HG02588 (cell line): ENCODE results near the gene ZMYND15.

Experiments
- ATAC-seq: cut with Tn5 transposase; IDR thresholded peaks from one replicate; pipeline ENCODE4 v1.9.1; 2021; ENCODE audit warnings: mild to moderate bottlenecking, moderate library complexity; ENCODE audit not compliant: unreplicated experiment

Gene ZMYND15

DNA sequence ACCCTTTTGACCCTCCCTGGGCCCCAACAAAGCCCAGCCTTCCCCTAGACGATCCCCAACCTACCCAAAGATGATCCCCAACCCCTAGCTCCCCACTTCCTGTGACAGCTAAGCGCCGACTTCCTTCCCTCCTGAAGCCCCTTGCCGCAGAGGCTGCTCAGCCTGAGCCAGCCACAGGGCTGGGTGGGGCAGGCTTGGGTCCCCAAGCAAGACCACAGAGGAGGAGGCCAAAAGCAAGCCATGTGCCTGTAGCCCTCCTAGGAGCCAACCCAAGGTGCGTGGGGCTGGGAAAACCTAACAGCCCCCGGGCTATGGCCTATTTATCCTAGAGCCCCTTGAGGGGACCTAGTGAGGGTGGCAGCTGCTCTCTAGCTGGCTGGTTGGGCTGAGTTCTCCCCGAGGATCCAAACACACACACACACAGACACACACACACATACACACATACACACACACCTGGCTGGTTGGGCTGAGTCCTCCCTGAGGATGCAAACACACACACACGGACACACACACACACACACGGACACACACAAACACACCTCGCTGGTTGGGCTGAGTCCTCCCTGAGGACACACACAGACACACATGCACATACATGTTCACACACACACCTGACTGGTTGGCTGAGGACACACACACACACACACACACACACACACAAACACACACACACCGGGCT is 24.4 kb upstream of the ZMYND15 start:
- ATAC-seq = no peak

DNA sequence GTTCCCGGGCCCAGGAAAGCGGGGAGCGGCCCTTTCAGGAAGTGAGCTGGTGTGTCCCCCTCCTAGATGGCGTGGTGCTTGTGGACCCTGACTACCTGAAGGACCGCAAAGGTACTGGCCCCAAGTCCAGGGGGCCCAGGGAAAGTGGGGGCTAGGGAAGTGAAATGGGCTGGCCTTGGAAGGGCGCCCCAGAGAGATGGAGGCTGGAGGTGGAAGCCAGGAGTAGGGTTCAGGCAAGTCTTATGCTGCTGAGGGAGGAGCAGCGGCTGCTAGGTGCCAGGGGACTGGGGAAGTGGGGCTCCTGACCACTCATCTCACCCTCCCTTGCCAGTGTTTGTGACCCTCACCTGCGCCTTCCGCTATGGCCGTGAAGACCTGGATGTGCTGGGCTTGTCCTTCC is 23.6 kb upstream of the ZMYND15 start:
- no peak for ATAC-seq

DNA sequence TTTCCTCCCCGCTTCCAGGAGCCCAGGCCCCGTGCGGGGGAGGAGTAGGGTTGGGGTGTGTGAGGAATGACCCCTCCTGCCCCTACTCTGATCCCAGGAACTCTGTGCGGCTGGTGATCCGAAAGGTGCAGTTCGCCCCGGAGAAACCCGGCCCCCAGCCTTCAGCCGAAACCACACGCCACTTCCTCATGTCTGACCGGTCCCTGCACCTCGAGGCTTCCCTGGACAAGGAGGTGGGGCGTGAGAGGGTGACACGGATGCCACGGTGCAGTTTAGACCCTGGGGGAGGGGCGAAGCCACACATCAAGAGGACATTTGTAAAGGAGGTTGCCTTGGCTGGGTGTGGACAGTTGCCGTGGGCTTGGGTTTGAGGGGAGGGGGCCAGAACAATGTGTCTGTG is 21.8 kb upstream of the ZMYND15 start:
- ATAC-seq = no peak

DNA sequence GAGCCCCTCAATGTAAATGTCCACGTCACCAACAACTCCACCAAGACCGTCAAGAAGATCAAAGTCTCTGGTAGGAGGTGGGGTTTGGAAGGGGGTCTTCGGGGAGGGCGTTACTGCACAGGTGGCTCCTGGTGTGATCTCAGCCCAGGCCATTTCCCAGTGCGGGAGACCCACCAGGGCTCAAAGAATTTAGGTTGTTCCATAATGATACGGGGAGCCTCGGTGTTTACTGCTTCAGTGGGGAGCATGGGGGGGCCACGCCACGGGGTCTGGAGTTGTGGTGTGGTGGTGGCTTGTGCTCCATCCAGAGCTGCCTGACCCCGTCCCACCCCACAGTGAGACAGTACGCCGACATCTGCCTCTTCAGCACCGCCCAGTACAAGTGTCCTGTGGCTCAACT is 21.4 kb upstream of the ZMYND15 start:
- ATAC-seq = no peak

DNA sequence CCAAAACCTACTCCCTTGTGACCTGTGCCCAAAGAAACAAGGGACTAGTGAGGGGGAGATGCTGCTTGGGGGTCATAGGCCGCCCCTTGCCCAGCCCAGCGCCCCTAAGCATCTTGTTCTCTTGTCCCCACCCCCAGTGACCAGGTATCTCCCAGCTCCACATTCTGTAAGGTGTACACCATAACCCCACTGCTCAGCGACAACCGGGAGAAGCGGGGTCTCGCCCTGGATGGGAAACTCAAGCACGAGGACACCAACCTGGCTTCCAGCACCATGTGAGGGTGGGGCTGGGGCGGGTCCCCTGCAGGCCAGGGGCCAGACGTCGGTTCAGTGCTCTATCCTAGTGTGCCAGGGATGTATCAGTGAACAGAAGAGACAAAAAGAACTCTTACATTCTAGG is 20.5 kb upstream of the ZMYND15 start:
- no peak for ATAC-seq

DNA sequence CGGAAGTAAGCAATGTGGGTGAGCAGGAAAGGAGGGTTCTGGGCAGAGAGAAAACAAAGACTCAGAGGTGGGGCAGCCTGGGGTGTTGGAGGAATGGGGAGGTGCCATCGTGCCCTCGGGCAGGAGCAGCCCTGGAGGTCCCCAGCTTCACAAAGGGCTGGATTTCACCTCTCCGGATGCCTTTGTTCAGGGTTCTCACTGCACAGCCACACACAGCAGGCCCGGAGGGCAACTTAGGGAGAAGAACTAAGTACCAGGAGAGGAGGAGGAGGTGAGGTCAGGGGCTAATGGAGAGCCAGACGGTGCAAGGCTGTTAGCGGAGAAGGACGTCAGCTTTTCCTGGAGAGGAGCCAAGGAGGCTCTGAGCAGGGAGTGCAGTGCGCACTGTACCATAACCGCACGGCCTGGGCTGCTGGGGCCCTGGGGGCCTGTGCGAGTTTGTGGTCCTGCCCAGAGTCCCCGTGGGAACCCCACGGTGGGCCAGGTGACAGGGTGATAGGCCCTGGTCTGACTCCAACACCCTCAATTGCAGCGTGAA is 19.9 kb upstream of the ZMYND15 start:
- ATAC-seq = no peak

DNA sequence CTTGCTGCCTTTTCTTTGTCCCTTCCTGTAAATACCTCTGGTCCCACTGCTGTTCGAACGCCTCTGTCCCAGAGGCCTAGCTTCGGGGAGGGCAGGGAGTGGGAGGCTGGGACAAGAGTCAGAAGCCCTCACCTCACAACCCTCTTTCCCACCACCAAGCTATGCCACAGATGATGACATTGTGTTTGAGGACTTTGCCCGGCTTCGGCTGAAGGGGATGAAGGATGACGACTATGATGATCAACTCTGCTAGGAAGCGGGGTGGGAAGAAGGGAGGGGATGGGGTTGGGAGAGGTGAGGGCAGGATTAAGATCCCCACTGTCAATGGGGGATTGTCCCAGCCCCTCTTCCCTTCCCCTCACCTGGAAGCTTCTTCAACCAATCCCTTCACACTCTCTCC is 18.8 kb upstream of the ZMYND15 start:
- ATAC-seq = no peak

DNA sequence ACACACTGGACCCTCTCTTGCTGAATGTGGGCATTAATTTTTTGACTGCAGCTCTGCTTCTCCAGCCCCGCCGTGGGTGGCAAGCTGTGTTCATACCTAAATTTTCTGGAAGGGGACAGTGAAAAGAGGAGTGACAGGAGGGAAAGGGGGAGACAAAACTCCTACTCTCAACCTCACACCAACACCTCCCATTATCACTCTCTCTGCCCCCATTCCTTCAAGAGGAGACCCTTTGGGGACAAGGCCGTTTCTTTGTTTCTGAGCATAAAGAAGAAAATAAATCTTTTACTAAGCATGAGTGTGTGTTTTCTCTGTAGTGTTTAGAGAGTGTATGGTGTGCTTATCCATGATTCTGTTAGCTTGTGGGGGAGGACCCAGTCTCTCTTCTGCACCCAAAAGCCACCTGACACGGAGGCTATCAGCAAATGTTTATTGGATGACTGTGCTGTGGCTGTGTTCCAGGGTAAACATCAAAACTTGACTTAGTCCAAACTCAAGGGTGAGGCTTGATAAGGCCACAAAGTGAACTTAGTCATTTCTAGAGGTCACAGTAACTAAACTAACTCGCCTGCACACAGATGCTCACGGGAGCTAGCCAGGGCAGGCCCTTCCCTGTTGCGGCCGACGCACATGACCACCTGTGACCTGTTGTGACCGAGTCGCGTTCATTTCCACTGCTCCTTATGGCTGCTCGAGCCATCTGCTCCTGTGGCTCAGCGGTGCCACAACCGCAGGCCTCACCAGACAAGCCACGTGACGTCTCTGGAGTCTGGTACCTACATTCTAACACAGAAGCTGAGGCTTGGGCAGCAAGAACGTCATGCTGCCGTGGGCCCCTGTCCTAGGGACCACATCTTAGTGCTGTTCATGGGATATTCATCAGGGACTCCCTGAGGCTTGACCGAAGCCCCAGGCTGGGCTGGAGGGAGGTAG is 18.2 kb upstream of the ZMYND15 start:
- ATAC-seq = no peak

DNA sequence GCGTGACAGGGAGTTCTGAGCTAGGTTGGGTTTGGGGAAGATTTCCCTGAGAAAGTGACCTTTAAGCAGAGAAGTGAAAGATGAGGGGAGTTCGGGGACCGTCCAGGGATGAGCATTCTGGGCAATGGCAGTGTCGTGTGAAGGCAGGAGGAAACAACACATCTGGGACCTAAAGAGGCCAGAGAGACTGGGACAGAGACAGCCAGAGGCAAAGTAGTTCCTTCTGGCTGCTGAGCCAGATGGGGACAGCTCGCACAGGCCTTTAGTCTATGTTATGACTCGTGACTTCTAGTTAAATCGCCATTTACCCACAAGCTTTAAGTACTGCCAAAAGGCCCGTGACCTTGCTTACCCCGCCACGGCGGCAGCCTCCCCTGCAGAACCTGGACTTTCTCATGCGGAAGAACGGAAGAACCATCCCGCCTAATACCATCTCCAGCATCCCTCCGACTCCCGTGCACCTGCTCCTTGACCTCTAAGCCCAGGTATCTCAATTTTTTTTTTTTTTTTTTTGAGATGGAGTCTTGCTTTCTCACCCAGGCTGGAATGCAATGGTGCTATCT is 16.9 kb upstream of the ZMYND15 start:
- no peak for ATAC-seq

DNA sequence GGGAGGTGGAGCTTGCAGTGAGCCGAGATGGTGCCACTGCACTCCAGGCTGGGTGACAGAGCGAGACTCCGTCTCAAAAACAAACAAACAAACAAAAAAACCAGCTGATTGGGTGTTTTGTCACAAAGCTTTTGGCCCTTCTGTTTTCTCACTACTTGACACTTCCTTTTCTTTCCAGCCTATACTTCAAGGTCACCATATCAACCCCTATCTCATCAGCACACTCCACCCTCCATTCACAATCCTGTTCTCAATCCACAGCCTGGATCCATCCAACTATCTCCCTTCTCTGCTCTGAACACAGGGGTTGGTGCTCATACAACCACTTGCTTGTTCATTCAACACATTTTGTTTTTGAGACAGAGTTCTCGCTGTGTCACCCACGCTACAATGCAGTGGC is 15.0 kb upstream of the ZMYND15 start:
- no peak for ATAC-seq

DNA sequence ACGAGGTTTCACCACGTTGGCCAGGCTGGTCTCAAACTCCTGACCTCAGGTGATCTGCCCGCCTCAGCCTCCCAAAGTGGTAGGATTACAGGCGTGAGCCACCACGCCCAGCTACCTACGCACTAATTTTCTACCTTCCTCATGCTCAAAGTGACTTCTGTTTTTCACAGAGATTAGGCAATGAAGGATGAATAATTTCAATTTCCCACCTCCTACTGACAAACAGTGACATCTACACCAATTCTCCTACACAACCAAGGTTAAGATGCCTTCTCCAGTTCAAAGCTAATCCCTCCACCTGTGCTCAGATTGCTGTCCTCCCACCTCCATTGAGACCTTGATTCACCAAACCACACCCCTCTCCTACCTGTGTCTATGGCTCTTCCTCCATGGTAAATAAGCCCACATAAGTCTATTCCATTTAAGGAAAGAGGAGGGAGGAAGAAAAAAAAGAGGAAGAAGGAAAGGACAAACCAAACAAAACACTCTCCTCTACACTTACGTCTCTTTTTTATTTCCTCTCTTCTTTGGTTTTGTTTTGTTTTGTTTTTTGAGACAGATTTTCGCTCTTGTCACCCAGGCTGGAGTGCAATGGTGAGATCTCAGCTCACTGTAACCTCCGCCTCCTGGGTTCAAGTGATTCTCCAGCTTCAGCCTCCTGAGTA is 13.9 kb upstream of the ZMYND15 start:
- no peak for ATAC-seq

DNA sequence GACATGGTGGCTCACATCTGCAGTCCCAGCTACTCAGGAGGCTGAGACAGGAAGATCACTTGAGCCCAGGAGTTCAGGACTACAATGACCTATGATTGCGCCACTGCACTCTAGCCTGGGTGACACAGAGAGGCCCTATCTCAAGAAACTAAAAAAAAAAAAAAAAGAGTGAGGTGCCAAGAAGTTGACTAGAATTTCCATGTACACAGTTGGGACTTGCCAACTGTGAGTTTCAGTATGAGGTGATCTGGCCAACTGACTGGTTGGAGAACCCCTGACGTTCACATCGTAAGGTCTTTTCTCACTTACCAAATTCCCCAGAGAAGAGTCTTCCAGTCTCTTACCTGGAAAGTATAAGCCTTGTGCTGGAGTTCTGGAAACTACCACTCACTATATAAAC is 11.5 kb upstream of the ZMYND15 start:
- no peak for ATAC-seq

DNA sequence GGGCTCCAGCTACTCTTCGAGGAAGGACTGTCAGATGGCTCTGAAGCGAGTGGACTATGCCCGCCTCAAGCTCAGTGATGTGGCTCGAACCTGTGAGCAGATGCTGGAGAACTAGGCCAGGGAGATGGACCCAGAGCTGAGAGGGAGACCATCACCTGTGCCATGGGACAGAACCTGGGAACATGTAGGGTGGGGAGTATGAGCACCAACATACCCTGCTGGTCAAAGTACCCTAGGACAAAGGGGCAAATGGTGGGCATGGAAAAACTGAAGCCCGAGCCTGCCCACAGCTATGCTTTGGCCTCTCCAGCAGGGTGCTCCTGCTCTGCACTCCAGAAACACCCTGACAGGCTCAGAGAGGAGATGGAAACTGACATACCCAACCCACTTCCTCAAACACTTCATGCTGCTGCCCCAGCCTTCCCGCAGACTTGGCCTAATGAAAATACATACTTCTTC is 6.5 kb upstream of the ZMYND15 start:
- ATAC-seq = no peak

DNA sequence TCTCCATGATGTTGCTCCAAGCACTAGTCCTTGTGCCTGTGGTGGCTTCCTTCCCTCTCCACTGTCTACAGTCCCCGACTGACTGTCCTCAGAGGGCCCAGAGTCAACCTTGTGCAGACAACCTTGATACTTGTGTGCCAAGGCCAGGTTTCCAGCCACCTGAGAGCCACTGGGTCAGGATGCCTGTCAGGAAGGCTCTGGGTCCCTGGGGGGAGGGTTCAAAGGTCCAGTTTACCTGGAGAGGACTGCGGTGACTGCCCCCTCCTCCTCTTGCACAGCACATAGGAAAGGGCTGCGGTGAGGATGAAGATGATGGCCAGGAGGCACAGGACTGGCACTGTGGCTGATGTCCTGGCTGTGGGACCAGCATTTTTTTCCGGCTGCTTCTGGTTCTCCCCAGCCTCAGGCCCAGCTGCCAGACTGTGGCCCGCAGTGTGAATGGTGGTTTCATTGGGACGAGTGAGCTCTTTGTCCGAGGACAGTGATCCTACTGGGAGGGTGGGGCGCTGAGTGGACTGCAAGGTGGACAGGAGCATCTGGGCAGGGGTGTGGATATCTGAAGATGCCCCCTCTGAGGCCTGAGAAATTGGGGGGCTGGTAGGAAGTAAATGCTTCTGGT is 4.7 kb upstream of the ZMYND15 start:
- ATAC-seq = no peak

DNA sequence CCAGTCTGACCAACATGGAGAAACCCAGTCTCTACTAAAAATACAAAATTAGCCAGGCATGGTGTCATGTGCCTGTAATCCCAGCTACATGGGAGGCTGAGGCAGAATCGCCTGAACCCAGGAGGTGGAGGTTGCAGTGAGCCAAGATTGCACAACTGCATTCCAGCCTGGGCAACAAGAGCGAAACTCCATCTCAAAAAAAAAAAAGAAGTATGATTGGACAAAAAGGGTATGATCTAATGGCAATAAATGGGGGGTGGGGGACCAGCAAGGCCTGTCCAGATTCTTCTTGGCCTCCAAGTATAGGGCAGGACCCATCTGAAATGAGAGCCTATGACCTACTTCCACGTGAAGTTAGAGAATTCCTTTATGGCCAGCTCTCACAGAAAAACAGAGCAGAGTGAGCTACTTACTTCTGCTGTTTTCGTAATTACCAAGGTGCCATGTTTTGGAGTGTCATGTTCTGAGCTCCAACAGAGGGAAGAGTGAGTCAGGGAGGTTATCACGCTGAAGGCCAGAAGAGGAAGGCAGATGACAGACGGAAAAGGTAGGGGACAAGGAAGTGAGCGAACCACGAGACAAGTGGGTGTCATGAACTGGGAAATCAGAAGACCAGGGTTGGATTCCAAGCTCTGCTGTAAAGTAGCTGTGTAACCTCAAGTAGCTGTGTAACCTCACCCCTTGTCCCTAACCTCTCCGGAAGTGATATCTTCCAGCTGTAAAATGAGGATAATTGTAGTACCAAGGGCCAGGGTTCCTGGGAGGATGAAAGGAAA is 3.6 kb upstream of the ZMYND15 start:
- ATAC-seq = no peak

DNA sequence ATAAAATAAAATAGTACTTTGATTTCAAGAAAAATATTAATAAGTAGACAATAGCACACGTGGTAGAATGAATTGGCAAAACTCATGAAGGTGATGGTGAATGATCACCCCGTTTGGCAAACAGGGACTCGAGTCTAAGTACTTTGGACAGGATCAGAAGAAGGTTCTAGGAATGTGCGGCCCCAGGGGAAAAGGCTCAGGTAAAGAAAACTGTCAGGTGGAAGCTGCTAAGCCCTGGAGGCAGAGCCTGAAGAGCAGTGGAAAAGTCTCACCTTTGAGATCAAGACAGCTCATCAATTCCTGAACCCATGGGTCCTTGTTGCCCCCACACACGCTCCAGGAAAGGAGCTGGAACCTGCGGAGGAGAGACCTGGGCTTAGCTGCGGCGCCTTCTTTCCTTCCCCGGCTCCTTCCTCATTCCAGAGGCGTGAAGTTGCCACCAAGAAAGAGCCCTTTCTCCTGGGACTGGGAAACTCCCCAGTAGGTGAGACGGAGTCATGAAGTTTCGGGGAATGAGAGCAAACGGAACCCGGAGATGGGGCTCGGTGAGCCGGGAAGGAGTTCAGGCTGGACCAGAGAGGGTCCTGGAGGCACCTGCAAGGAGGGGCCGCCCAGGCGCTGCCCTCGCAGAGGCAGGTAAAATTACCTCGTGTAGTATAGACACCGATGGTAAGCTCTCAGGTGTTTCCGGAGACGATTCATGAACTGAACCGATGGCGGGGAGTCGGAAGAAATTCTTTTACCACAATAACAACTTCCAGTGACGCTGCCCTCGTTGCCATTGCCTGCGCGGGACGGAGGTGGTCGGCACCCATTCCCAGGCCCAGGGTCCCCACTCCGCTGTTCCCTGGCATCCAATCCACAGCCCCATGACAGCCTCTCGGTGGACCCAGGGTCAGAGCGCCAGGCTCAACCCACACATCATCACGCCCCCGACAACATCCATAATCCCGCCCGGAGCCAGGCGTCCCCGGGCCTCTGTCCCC is 1.2 kb upstream of the ZMYND15 start:
- ATAC-seq = no peak

DNA sequence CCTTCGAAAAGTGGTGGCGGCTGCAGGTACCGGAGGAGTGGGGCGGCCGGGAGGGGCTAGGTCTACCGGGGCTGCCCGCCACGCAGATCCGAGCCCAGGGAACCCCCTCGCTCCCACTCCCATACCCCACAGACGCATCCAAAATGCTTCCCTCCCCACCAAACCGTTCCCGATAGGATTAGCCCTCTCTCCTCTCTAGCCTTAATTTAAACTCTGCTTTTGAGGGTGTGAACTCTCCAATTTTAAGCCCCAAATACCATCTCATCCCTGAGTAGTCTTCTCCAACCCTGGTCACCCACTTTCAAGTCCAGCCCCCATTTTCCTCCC is 355 bp downstream of the ZMYND15 start:
- ATAC-seq = no peak

DNA sequence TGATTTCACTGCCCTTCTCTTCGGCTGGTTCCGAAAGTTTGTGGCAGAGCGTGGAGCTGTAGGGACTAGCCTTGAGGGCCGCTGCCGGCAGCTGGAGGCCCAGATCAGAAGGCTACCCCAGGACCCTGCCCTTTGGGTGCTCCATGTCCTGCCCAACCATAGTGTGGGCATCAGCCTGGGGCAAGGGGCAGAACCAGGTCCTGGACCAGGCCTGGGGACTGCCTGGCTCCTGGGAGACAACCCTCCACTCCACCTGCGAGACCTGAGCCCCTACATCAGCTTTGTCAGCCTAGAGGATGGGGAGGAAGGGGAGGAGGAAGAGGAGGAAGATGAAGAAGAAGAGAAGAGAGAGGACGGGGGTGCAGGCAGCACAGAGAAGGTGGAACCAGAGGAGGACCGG is 951 bp downstream of the ZMYND15 start:
- no peak for ATAC-seq

DNA sequence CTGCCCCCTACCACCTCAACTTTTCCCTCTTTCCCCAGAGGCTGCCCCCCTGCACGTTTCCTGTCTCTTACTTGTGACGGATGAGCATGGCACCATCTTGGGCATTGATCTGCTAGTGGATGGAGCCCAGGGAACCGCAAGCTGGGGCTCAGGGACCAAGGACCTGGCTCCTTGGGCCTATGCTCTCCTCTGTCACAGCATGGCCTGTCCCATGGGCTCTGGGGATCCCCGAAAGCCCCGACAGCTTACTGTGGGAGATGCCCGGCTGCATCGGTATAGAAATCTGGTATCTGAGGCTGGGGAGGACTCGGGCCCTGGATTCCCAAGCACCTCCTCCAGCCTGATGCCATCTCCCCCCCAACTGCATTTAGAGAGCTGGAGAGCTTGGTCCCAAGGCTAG is 1.9 kb downstream of the ZMYND15 start:
- no peak for ATAC-seq
